Muscle layer of duodenum (tissue), 2 donors: ENCODE data around the gene PWWP2A.
"Not testable (repeated sequence)": the region's sequence is repeated elsewhere in the genome, so short reads cannot be mapped to it uniquely, and the experiment has no call there.

ENCODE experiments used
- H3K27ac ChIP-seq: one replicate; pipeline ENCODE4 v1.7.0; 2013; ENCODE audit warnings: mild to moderate bottlenecking, low read length
- H3K27me3 ChIP-seq: one replicate; pipeline ENCODE4 v1.7.0; 2013; ENCODE audit warnings: low read depth, mild to moderate bottlenecking, control low read depth, low read length
- H3K36me3 ChIP-seq, 2 donors: one replicate each; pipeline ENCODE4 v1.7.0; 2013; ENCODE audit warnings: low read length in 2 of 2, control low read depth in 1 of 2, mild to moderate bottlenecking in 1 of 2; ENCODE audit not compliant: insufficient read depth in 2 of 2, control insufficient read depth in 1 of 2
- H3K4me1 ChIP-seq, 2 donors: one replicate each; pipeline ENCODE4 v1.7.0; 2013; ENCODE audit warnings: low read length in 2 of 2, mild to moderate bottlenecking in 2 of 2, control low read depth in 1 of 2, moderate library complexity in 1 of 2; ENCODE audit not compliant: insufficient read depth in 2 of 2, control insufficient read depth in 1 of 2
- H3K4me3 ChIP-seq, 2 donors: one replicate each; pipeline ENCODE4 v1.7.0; 2013; ENCODE audit warnings: low read length in 2 of 2, low read depth in 1 of 2, mild to moderate bottlenecking in 1 of 2
- H3K9me3 ChIP-seq, 2 donors: one replicate each; pipeline ENCODE4 v1.7.0; 2013; ENCODE audit warnings: low read length in 2 of 2, control low read depth in 1 of 2, mild to moderate bottlenecking in 1 of 2; ENCODE audit not compliant: control insufficient read depth in 1 of 2
- donor health status: healthy.

Gene PWWP2A, protein sequence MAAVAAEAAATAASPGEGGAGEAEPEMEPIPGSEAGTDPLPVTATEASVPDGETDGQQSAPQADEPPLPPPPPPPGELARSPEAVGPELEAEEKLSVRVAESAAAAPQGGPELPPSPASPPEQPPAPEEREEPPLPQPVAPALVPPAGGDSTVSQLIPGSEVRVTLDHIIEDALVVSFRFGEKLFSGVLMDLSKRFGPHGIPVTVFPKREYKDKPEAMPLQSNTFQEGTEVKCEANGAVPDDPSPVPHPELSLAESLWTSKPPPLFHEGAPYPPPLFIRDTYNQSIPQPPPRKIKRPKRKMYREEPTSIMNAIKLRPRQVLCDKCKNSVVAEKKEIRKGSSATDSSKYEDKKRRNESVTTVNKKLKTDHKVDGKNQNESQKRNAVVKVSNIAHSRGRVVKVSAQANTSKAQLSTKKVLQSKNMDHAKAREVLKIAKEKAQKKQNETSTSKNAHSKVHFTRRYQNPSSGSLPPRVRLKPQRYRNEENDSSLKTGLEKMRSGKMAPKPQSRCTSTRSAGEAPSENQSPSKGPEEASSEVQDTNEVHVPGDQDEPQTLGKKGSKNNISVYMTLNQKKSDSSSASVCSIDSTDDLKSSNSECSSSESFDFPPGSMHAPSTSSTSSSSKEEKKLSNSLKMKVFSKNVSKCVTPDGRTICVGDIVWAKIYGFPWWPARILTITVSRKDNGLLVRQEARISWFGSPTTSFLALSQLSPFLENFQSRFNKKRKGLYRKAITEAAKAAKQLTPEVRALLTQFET

GRCh38 chr5:160119142-160119904, at the start of gene PWWP2A:
Gene PWWP2A, minus strand, starts transcription at chr5:160119450. Its CDS starts 62 bp downstream, at chr5:160119388.
- H3K4me1 ChIP-seq: peaks cover 0 to 13% of the 10 kb centered on the region in 2 donors
- no peaks in the 10 kb centered on the region for H3K9me3 ChIP-seq
- no peaks in the 10 kb centered on the region for H3K27me3 ChIP-seq

GRCh38 chr5:160167624-160168165, 48.4 kb upstream of the PWWP2A start:
- no peaks in the 10 kb centered on the region for H3K27me3 ChIP-seq
- H3K4me3 ChIP-seq: no peak overlapping the region
- peaks cover 4 to 12% of the 10 kb centered on the region in 2 donors for H3K4me1 ChIP-seq
- peaks cover 0 to 9% of the 10 kb centered on the region in 2 donors for H3K36me3 ChIP-seq
- H3K27ac ChIP-seq: no peak overlapping the region
- H3K9me3 ChIP-seq: no peaks in the 10 kb centered on the region

More at GRCh38 chr5:160119142-160119904, at the start of gene PWWP2A:
- Histone ChIP-seq H3K36me3 (no peaks in the 10 kb centered on the region), H3K4me3 (peak within 1 kb of the TSS; percentile 69 to 95), H3K27ac (peak within 1 kb of the TSS; percentile 39)

DNA sequence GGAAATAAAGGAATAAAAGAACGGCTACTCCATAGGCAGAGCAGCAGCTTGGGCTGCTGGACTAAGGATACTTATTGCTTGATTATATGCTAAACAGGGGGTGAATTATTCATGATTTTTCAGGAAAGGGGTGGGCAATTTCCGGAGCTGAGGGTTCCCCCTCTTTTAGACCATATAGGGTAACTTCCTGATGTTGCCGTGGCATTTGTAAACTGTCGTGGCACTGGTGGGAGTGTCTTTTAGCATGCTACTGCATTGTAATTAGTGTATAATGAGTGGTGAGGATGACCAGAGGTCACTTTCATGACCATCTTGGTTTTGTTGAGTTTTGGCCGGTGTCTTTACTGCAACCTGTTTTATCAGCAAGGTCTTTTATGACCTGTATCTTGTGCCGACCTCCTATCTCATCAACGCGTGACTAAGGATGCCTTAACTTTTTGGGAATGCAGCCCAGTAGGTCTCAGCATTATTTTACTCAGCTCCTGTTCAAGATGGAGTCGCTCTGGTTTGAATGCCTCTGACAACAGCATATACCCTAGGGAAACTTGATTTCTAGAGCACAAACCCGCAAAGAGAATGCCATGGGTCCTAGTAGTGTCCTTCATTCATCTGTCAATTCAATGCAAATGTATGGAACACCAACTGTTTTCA, 47.8 kb upstream of the PWWP2A start:
- H3K36me3 ChIP-seq: peaks cover 0 to 9% of the 10 kb centered on the region in 2 donors
- H3K4me1 ChIP-seq: peaks cover 4 to 12% of the 10 kb centered on the region in 2 donors
- H3K27me3 ChIP-seq: no peaks in the 10 kb centered on the region
- no peak overlapping the region for H3K27ac ChIP-seq
- no peak overlapping the region for H3K4me3 ChIP-seq
- H3K9me3 ChIP-seq: no peaks in the 10 kb centered on the region

GRCh38 chr5:160166069-160166972, 47.1 kb upstream of the PWWP2A start:
- H3K36me3 ChIP-seq: peaks cover 0 to 9% of the 10 kb centered on the region in 2 donors
- peak overlapping the region; percentile 90 for H3K27ac ChIP-seq
- no peak overlapping the region for H3K4me3 ChIP-seq

DNA sequence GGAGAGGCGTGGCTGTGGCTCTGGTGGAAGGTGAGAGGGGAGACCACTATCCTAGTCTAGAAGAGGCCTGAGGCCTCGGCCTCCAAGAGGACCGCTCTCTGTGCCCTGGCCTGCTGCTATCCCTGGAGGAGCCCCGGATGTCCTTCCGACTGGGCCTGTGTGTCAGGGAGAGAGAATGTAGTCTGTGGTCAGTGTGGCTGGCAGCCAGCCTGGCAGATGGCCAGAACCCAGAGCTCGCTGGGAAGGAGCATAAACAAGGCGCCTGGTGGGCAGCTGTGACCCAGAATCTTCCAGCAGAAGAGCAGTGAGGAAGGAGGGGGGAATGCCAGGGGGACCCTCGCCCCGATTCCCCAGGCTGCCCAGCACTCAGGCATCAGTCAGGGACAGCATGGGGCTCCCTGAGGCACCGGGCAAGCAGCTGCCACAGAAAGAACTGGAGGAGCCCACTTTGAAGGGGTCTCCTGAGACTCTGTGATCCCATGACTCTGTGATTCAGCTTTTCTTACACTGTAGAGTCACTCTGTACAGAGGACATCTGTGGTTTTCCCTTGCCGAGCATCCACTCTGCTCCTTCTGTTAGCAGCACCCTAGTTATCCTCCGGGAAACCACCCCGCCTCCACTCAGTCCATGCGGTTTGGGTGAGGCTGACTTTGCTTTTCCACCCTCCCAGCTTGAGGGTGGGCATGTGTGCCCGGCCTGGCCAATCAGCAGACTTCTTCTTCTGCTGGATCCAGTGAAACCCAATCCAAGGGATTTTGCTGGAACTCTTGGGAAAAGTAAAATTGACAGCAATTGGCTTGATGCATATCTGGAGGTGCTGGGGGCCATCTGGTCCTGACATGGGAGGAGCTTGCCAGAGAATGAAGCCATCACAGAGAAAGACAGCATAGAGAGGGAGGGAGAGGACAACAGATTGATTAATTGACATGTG, 46.2 kb upstream of the PWWP2A start:
- H3K9me3 ChIP-seq: no peaks in the 10 kb centered on the region
- H3K27me3 ChIP-seq: no peaks in the 10 kb centered on the region
- peaks cover 4 to 12% of the 10 kb centered on the region in 2 donors for H3K4me1 ChIP-seq
- H3K36me3 ChIP-seq: peaks cover 0 to 9% of the 10 kb centered on the region in 2 donors
- H3K27ac ChIP-seq: peak overlapping the region; percentile 90
- peak overlapping the region in 1 of 2 donors; percentile 15 for H3K4me3 ChIP-seq

More at GRCh38 chr5:160166069-160166972, 47.1 kb upstream of the PWWP2A start:
- H3K27me3 ChIP-seq: no peaks in the 10 kb centered on the region
- peaks cover 4 to 12% of the 10 kb centered on the region in 2 donors for H3K4me1 ChIP-seq
- H3K9me3 ChIP-seq: no peaks in the 10 kb centered on the region

DNA sequence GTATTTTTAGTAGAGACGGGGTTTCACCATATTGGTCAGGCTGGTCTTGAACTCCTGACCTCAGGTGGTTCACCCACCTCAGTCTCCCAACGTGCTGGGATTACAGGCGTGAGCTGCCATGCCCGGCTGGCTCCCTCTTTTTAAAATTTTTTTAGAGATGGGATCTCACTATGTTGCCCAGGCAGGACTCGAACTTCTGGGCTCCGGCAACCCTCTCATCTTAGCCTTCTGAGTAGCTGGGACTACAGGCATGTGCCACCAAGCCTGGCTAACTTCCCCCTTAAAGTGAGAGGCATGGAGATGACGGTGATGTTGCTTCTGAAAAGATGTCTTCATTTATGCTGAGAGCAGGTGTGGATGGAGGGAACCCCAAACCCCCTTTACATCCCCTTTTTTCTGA, 43.7 kb upstream of the PWWP2A start:
- Histone ChIP-seq H3K27me3 (no peaks in the 10 kb centered on the region), H3K36me3 (peaks cover 0 to 9% of the 10 kb centered on the region in 2 donors), H3K9me3 (no peaks in the 10 kb centered on the region), H3K4me3 (no peak overlapping the region), H3K4me1 (peaks cover 4 to 12% of the 10 kb centered on the region in 2 donors), H3K27ac (no peak overlapping the region)

DNA sequence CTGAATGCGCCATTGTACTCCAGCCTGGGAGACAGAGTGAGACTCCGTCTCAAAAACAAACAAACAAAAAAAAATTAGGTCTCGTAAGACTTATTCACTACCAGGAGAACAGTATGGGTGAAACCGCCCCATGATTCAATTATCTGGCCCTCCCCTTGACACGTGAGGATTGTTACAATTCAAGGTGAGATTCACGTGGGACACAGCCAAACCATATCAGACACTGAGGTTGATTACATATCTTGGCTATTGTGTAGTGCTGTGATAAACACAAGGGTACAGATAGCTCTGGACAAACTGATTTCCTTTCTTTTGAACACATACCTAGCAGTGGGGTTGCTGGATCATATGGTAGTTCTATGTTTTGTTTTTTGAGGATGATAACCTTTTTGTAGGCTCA, 42.4 kb upstream of the PWWP2A start:
- Histone ChIP-seq H3K9me3 (no peaks in the 10 kb centered on the region), H3K4me1 (peaks cover 4 to 12% of the 10 kb centered on the region in 2 donors), H3K27me3 (no peaks in the 10 kb centered on the region), H3K36me3 (peaks cover 0 to 9% of the 10 kb centered on the region in 2 donors), H3K4me3 (no peak overlapping the region), H3K27ac (no peak overlapping the region)

- H3K36me3 ChIP-seq, H3K9me3 ChIP-seq, H3K4me3 ChIP-seq, H3K27ac ChIP-seq, H3K27me3 ChIP-seq: not testable (repeated sequence)
- peaks cover 4 to 12% of the 10 kb centered on the region in 2 donors for H3K4me1 ChIP-seq
Observed at GRCh38 chr5:160160875-160161274, 41.6 kb upstream of the PWWP2A start.

- H3K27ac ChIP-seq: no peak overlapping the region
Observed at GRCh38 chr5:160159991-160160792, 40.9 kb upstream of the PWWP2A start.

More at GRCh38 chr5:160159991-160160792, 40.9 kb upstream of the PWWP2A start:
- no peaks in the 10 kb centered on the region for H3K9me3 ChIP-seq
- no peaks in the 10 kb centered on the region for H3K27me3 ChIP-seq
- H3K36me3 ChIP-seq: peaks cover 0 to 7% of the 10 kb centered on the region in 2 donors
- peaks cover 4 to 7% of the 10 kb centered on the region in 2 donors for H3K4me1 ChIP-seq
- H3K4me3 ChIP-seq: no peak overlapping the region
